PC-9 (cell line): ENCODE measurements around the gene ARPP21. TPM values are rescaled to one million over a fixed set of nuclear protein-coding genes. Genes with fewer than 3 reads are reported as not detected.

Experiments
- BruUV-seq: library from RNA; stranded (reverse); fragments of 400-500 nt; replicated peaks from 2 replicates; lab custom pipeline; 2021; lab: Mats Ljungman, UMichigan
- CTCF ChIA-PET: fragments of 300-600 bp; sonication (Branson Sonifier 250); formaldehyde crosslinking; loops from one replicate; lab custom pipeline; 2022; ENCODE audit warnings: antibody characterized with exemption; lab: Charles Lee
- POLR2A ChIA-PET: fragments of 300-600 bp; sonication (Branson Sonifier 250); formaldehyde crosslinking; loops from one replicate; lab custom pipeline; 2022; ENCODE audit warnings: antibody characterized with exemption; ENCODE audit not compliant: unreplicated experiment; lab: Charles Lee
- DNase-seq, 2 experiments: peaks; one replicate each; pipeline versions ENCODE4 v3.0.0 to v3.0.0-alpha.2; 2015 to 2022; ENCODE audit warnings: mixed read lengths in 1 of 2
- H2AFZ ChIP-seq: fragments of 200-600 bp; sonication (generic); 2 replicates; pipeline ENCODE4 v1.8.1; 2017; ENCODE audit warnings: antibody characterized with exemption
- H3F3A ChIP-seq: fragments of 200-600 bp; sonication (generic); 2 replicates; pipeline ENCODE4 v1.8.1; 2017; ENCODE audit warnings: antibody characterized with exemption, mild to moderate bottlenecking, low read depth; ENCODE audit not compliant: insufficient read depth
- H3K27ac ChIP-seq: fragments of 200-600 bp; sonication (generic); 2 replicates; pipeline ENCODE4 v1.6.1; 2016; ENCODE audit warnings: mixed run types
- H3K27me3 ChIP-seq: fragments of 200-600 bp; sonication (generic); 2 replicates; pipeline ENCODE4 v1.6.1; 2016; ENCODE audit warnings: low read depth, mixed run types; ENCODE audit not compliant: insufficient read depth
- H3K36me3 ChIP-seq: fragments of 200-600 bp; sonication (generic); 2 replicates; pipeline ENCODE4 v1.6.1; 2016; ENCODE audit warnings: low read depth, mixed run types
- H3K4me1 ChIP-seq: fragments of 200-600 bp; sonication (generic); replicated peaks from 2 replicates; pipeline ENCODE4 v1.6.1; 2016; ENCODE audit warnings: mixed run types; ENCODE audit not compliant: insufficient read depth
- H3K4me2 ChIP-seq: fragments of 200-600 bp; sonication (generic); 2 replicates; pipeline ENCODE4 v1.6.1; 2017; ENCODE audit warnings: mixed run types
- H3K4me3 ChIP-seq: fragments of 200-600 bp; sonication (generic); 2 replicates; pipeline ENCODE4 v1.6.1; 2016; ENCODE audit warnings: mixed run types
- H3K79me2 ChIP-seq: fragments of 200-600 bp; sonication (generic); 2 replicates; pipeline ENCODE4 v1.6.1; 2017; ENCODE audit warnings: low read depth, mixed run types
- H3K9me2 ChIP-seq: fragments of 200-600 bp; sonication (generic); 2 replicates; pipeline ENCODE4 v1.8.1; 2017; ENCODE audit warnings: mild to moderate bottlenecking; ENCODE audit not compliant: insufficient read depth
- H3K9me3 ChIP-seq: fragments of 200-600 bp; sonication (generic); 2 replicates; pipeline ENCODE4 v1.8.1; 2016; ENCODE audit warnings: low read depth; ENCODE audit not compliant: insufficient read depth
- H4K20me1 ChIP-seq: fragments of 200-600 bp; sonication (generic); 2 replicates; pipeline ENCODE4 v1.8.1; 2017; ENCODE audit not compliant: insufficient read depth
- EZH2 ChIP-seq: fragments of 200-600 bp; sonication (generic); IDR thresholded peaks from 2 replicates; pipeline ENCODE4 v1.8.0; 2017; ENCODE audit warnings: antibody characterized with exemption, low read depth
- intact Hi-C: fragments of 100-400 bp; cut with micrococcal nuclease; formaldehyde crosslinking; loops from one replicate; pipeline ENCODE4 v1.10.0; 2022; ENCODE audit not compliant: unreplicated experiment
- total RNA-seq: library from RNA; stranded (reverse); gene quantifications from 2 replicates; pipeline ENCODE4 v1.2.3, GENCODE V29; 2021
- TF ChIP-seq, protein P1 (sequence below): fragments of 200-600 bp; sonication (generic); conservative IDR thresholded peaks from 2 replicates; pipeline ENCODE4 v1.6.1; 2017; ENCODE audit warnings: mixed run types, antibody characterized with exemption, mild to moderate bottlenecking, moderate library complexity

Gene ARPP21
- total RNA-seq, 1 experiment from 2014 or later = not detected

DNA sequence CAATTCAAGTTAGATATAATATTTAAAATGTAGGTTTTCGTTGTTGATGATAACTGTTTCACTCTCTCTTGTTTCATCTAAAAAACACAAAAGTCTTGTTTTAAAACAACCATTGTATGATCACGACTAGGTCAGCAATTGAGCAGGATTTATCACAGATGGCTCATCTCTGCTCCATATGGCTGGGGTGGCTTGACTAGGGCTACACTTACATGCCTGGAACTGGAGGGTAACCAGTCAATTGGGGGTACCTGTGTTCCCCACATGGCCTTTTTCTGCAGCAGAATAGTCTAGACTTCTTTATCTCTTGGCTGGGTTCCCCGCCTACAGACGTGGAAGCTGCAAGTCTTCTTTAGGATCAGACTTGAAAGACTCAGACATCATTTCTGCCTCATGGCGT lies 103.9 kb downstream of the ARPP21 start:
- TF ChIP-seq EZH2 = no peak
- TF ChIP-seq, protein P1, sequence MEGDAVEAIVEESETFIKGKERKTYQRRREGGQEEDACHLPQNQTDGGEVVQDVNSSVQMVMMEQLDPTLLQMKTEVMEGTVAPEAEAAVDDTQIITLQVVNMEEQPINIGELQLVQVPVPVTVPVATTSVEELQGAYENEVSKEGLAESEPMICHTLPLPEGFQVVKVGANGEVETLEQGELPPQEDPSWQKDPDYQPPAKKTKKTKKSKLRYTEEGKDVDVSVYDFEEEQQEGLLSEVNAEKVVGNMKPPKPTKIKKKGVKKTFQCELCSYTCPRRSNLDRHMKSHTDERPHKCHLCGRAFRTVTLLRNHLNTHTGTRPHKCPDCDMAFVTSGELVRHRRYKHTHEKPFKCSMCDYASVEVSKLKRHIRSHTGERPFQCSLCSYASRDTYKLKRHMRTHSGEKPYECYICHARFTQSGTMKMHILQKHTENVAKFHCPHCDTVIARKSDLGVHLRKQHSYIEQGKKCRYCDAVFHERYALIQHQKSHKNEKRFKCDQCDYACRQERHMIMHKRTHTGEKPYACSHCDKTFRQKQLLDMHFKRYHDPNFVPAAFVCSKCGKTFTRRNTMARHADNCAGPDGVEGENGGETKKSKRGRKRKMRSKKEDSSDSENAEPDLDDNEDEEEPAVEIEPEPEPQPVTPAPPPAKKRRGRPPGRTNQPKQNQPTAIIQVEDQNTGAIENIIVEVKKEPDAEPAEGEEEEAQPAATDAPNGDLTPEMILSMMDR = no peak
- H3F3A ChIP-seq = no peaks in the 10 kb centered on the region
- no peaks in the 10 kb centered on the region for H3K9me3 ChIP-seq
- no peaks in the 10 kb centered on the region for H3K79me2 ChIP-seq
- H3K4me1 ChIP-seq = no peaks in the 10 kb centered on the region
- CTCF ChIA-PET = no interaction called here
- no peaks in the 10 kb centered on the region for H3K36me3 ChIP-seq
- H3K4me3 ChIP-seq = no peak overlapping the region
- no peak overlapping the region for H2AFZ ChIP-seq
- H3K9me2 ChIP-seq = no peaks in the 10 kb centered on the region
- H3K4me2 ChIP-seq = no peak overlapping the region
- POLR2A ChIA-PET = no interaction called here
- H4K20me1 ChIP-seq = no peaks in the 10 kb centered on the region
- H3K27me3 ChIP-seq = peaks cover 30% of the 10 kb centered on the region
- H3K27ac ChIP-seq = no peak overlapping the region
- intact Hi-C loops = no loop called here
- BruUV-seq = no TSS peak
- DNase-seq = no peak

- TF ChIP-seq, protein P1 = no peak
- no peak for TF ChIP-seq EZH2
- no peak for DNase-seq
- Histone ChIP-seq H3K79me2 (no peaks in the 10 kb centered on the region), H4K20me1 (no peaks in the 10 kb centered on the region), H3K4me1 (no peaks in the 10 kb centered on the region), H3K27me3 (peaks cover 24% of the 10 kb centered on the region), H3K27ac (no peak overlapping the region), H2AFZ (no peak overlapping the region), H3K4me2 (no peak overlapping the region), H3K9me2 (no peaks in the 10 kb centered on the region), H3F3A (no peaks in the 10 kb centered on the region), H3K36me3 (no peaks in the 10 kb centered on the region), H3K4me3 (no peak overlapping the region), H3K9me3 (no peaks in the 10 kb centered on the region)
- intact Hi-C loops = no loop called here
- CTCF ChIA-PET = no interaction called here
- POLR2A ChIA-PET = no interaction called here
- no TSS peak for BruUV-seq
Measured at GRCh38 chr3:35744419-35744818, 105.1 kb downstream of the ARPP21 start.

DNA sequence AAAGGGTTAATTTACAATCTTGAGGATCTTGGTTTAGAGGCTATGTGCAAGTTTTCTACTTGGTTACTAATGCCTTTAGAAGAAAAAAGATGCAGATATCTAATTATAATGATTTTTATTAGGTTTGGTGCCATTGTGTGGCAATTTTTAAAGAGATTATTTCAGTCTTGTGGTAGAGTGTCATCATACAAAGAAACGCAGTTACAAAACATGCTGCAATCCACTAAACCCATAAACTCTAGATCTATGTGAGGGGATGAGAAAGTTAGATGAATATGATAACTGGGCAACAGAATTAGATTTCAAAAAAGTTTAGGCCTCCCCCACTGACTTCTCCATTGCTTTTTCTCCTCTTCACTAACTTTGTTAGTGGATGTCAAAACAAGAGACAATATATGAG lies 106.0 kb downstream of the ARPP21 start:
- H2AFZ ChIP-seq = no peak overlapping the region
- H3K4me2 ChIP-seq = no peak overlapping the region
- H3K27me3 ChIP-seq = peaks cover 24% of the 10 kb centered on the region
- H3K79me2 ChIP-seq = no peaks in the 10 kb centered on the region
- no peaks in the 10 kb centered on the region for H3F3A ChIP-seq
- no peaks in the 10 kb centered on the region for H3K9me2 ChIP-seq
- intact Hi-C loops = no loop called here
- no peak overlapping the region for H3K4me3 ChIP-seq
- no TSS peak for BruUV-seq
- CTCF ChIA-PET = no interaction called here
- no peak for TF ChIP-seq EZH2
- TF ChIP-seq, protein P1 = no peak
- H3K27ac ChIP-seq = no peak overlapping the region
- H4K20me1 ChIP-seq = no peaks in the 10 kb centered on the region
- no peaks in the 10 kb centered on the region for H3K36me3 ChIP-seq
- no peaks in the 10 kb centered on the region for H3K9me3 ChIP-seq
- POLR2A ChIA-PET = no interaction called here
- DNase-seq = no peak
- no peaks in the 10 kb centered on the region for H3K4me1 ChIP-seq
